GM23338 (cell line): ENCODE results near the gene EHD2. TPM values are rescaled to one million over a fixed set of nuclear protein-coding genes. Genes with fewer than 3 reads are reported as not detected.
A peak's percentile ranks its signal among the peaks of the same experiment; 100 is the strongest.

Source experiments
- ATAC-seq: fragments of 200-7000 bp; cut with Tn5 transposase; 3 replicates; pipeline ENCODE4 v1.9.1; 2020
- DNase-seq: peaks from one replicate; pipeline ENCODE4 v3.0.0-alpha.2; 2015; ENCODE audit warnings: low spot score
- H2AFZ ChIP-seq: fragments of 200-600 bp; sonication (generic); 2 replicates; pipeline ENCODE4 v1.8.0; 2016; ENCODE audit warnings: antibody characterized with exemption, mild to moderate bottlenecking, moderate library complexity
- H3F3A ChIP-seq: fragments of 200-600 bp; sonication (generic); replicated peaks from 2 replicates; pipeline ENCODE4 v1.8.0; 2017; ENCODE audit warnings: antibody characterized with exemption, mixed run types, low read depth
- H3K27ac ChIP-seq: fragments of 200-600 bp; sonication (generic); 2 replicates; pipeline ENCODE4 v1.6.1; 2016; ENCODE audit warnings: low read depth
- H3K27me3 ChIP-seq: fragments of 200-600 bp; sonication (generic); 2 replicates; pipeline ENCODE4 v1.8.0; 2016; ENCODE audit warnings: mild to moderate bottlenecking, mixed run types, moderate library complexity; ENCODE audit not compliant: insufficient read depth
- H3K36me3 ChIP-seq: fragments of 200-600 bp; sonication (generic); 2 replicates; pipeline ENCODE4 v1.8.0; 2016; ENCODE audit warnings: mild to moderate bottlenecking; ENCODE audit not compliant: insufficient read depth
- H3K4me1 ChIP-seq: fragments of 200-600 bp; sonication (generic); 2 replicates; pipeline ENCODE4 v1.8.0; 2016; ENCODE audit warnings: mild to moderate bottlenecking, moderate library complexity; ENCODE audit not compliant: insufficient read depth
- H3K4me2 ChIP-seq: fragments of 200-600 bp; sonication (generic); 2 replicates; pipeline ENCODE4 v1.7.1; 2017; ENCODE audit warnings: mixed run types
- H3K4me3 ChIP-seq: fragments of 200-600 bp; sonication (generic); 2 replicates; pipeline ENCODE4 v1.6.1; 2016; ENCODE audit warnings: mixed run types
- H3K79me2 ChIP-seq: fragments of 200-600 bp; sonication (generic); replicated peaks from 2 replicates; pipeline ENCODE4 v1.8.0; 2017; ENCODE audit warnings: mild to moderate bottlenecking; ENCODE audit not compliant: insufficient read depth
- H3K9me2 ChIP-seq: fragments of 200-600 bp; sonication (generic); 2 replicates; pipeline ENCODE4 v1.8.0; 2017; ENCODE audit not compliant: insufficient read depth
- H4K20me1 ChIP-seq: fragments of 200-600 bp; sonication (generic); replicated peaks from 2 replicates; pipeline ENCODE4 v1.8.0; 2017; ENCODE audit warnings: mild to moderate bottlenecking; ENCODE audit not compliant: insufficient read depth
- H3K27ac Mint-ChIP-seq: 2 replicates; pipeline ENCODE4 v1.8.0; 2020; ENCODE audit warnings: inconsistent platforms, mild to moderate bottlenecking, moderate library complexity, mixed read lengths
- H3K27me3 Mint-ChIP-seq: 3 replicates; pipeline ENCODE4 v1.8.0; 2022; ENCODE audit warnings: low read depth, mild to moderate bottlenecking, moderate library complexity, mixed read lengths, inconsistent platforms; ENCODE audit not compliant: insufficient read depth, poor library complexity
- H3K36me3 Mint-ChIP-seq: 3 replicates; pipeline ENCODE4 v1.8.0; 2021; ENCODE audit warnings: low read depth, mild to moderate bottlenecking, inconsistent platforms, moderate library complexity, mixed read lengths
- H3K4me1 Mint-ChIP-seq: 3 replicates; pipeline ENCODE4 v1.8.0; 2020; ENCODE audit warnings: mild to moderate bottlenecking, inconsistent platforms, mixed read lengths
- H3K4me3 Mint-ChIP-seq: 3 replicates; pipeline ENCODE4 v1.8.0; 2021; ENCODE audit warnings: moderate library complexity, mild to moderate bottlenecking, inconsistent platforms, mixed read lengths
- H3K9me3 Mint-ChIP-seq: 3 replicates; pipeline ENCODE4 v1.8.0; 2020; ENCODE audit warnings: moderate library complexity, mild to moderate bottlenecking, inconsistent platforms, mixed read lengths
- CREB1 ChIP-seq: fragments of 250-450 bp; sonication (Bioruptor Pico); IDR thresholded peaks from 2 replicates; pipeline ENCODE4 v1.5.0; 2020; ENCODE audit warnings: low read depth, mild to moderate bottlenecking, moderate library complexity
- ETS1 ChIP-seq: IDR thresholded peaks from 2 replicates; pipeline ENCODE4 v1.6.1; 2016; ENCODE audit warnings: antibody characterized with exemption
- EZH2 ChIP-seq: fragments of 200-600 bp; sonication (generic); IDR thresholded peaks from one replicate; pipeline ENCODE4 v1.8.0; 2017; ENCODE audit warnings: antibody characterized with exemption, mild to moderate bottlenecking, low read depth; ENCODE audit not compliant: unreplicated experiment
- EZH2phosphoT487 ChIP-seq: fragments of 200-600 bp; sonication (generic); IDR thresholded peaks from one replicate; pipeline ENCODE4 v1.8.1; 2018; ENCODE audit warnings: antibody characterized with exemption; ENCODE audit not compliant: unreplicated experiment
- JUNB ChIP-seq: IDR thresholded peaks from one replicate; pipeline ENCODE4 v1.6.1; 2016; ENCODE audit warnings: antibody characterized with exemption; ENCODE audit not compliant: unreplicated experiment
- NANOG ChIP-seq: IDR thresholded peaks from 2 replicates; pipeline ENCODE4 v1.6.1; 2016; ENCODE audit warnings: antibody characterized with exemption, borderline replicate concordance
- POLR2AphosphoS5 ChIP-seq: IDR thresholded peaks from 2 replicates; pipeline ENCODE4 v1.6.1; 2016; ENCODE audit warnings: antibody characterized with exemption, low read depth
- REST ChIP-seq: IDR thresholded peaks from one replicate; pipeline ENCODE4 v1.6.1; 2018; ENCODE audit warnings: antibody characterized with exemption; ENCODE audit not compliant: unreplicated experiment
- STAT1 ChIP-seq: IDR thresholded peaks from one replicate; pipeline ENCODE4 v1.6.1; 2016; ENCODE audit warnings: antibody characterized with exemption; ENCODE audit not compliant: unreplicated experiment
- ZNF114 ChIP-seq: fragments of 250-450 bp; sonication (Bioruptor Pico); IDR thresholded peaks from 2 replicates; pipeline ENCODE4 v1.5.0; 2020; ENCODE audit warnings: mild to moderate bottlenecking, moderate library complexity
- ZNF331 ChIP-seq: fragments of 250-450 bp; sonication (Bioruptor Pico); IDR thresholded peaks from 2 replicates; pipeline ENCODE4 v1.5.0; 2020; ENCODE audit warnings: low read depth, mild to moderate bottlenecking, moderate library complexity
- polyA plus RNA-seq: library from polyadenylated mRNA; unstranded; fragments of >200 nt; fragmentation: Nextera tagmentation; extraction: Ambion mirVana; gene quantifications from 2 replicates; pipeline ENCODE4 v1.2.1, GENCODE V29; 2016
- total RNA-seq: library from RNA; depleted of rRNA; stranded (reverse); fragments of >200 nt; shearing (Covaris generic); gene quantifications from 2 replicates; pipeline ENCODE4 v1.2.3, GENCODE V29; 2014
- TF ChIP-seq, protein P1 (sequence below): fragments of 250-450 bp; sonication (Bioruptor Pico); IDR thresholded peaks from 2 replicates; pipeline ENCODE4 v1.5.0; 2020; ENCODE audit warnings: mild to moderate bottlenecking, moderate library complexity
- TF ChIP-seq, protein P2 (sequence below), 2 experiments: fragments of 200-600 bp in 1 of 2; sonication (generic) in 1 of 2; conservative IDR thresholded peaks; 2 replicates each; pipeline versions ENCODE4 v1.5.1 to v1.6.1; 2016 to 2017; ENCODE audit warnings: antibody characterized with exemption in 2 of 2, low read depth in 2 of 2, mild to moderate bottlenecking in 2 of 2, moderate library complexity in 1 of 2

Gene EHD2
- total and polyA plus RNA-seq, 2 experiments from 2014 or later: 6.6 to 10.8 TPM

GRCh38 chr19:47687906-47688305 is 25.3 kb upstream of the EHD2 start:
- Mint-ChIP-seq H3K4me3 (no peak overlapping the region), H3K36me3 (peaks cover 33% of the 10 kb centered on the region), H3K27me3 (peaks cover 6% of the 10 kb centered on the region), H3K27ac (peak overlapping the region; percentile 56; the same call in 1 of the 2 replicates), H3K9me3 (no peaks in the 10 kb centered on the region), H3K4me1 (no peaks in the 10 kb centered on the region)
- H2AFZ ChIP-seq: no peak overlapping the region
- no peak overlapping the region for H3K4me3 ChIP-seq
- TF ChIP-seq ZNF331 (CRISPR knock-in tag) (no peak), EZH2phosphoT487 (no peak), NANOG (no peak), STAT1 (no peak), EZH2 (no peak), CREB1 (CRISPR knock-in tag) (no peak), ETS1 (no peak), REST (no peak), ZNF114 (CRISPR knock-in tag) (no peak), JUNB (no peak), POLR2AphosphoS5 (no peak)
- TF ChIP-seq, protein P1, sequence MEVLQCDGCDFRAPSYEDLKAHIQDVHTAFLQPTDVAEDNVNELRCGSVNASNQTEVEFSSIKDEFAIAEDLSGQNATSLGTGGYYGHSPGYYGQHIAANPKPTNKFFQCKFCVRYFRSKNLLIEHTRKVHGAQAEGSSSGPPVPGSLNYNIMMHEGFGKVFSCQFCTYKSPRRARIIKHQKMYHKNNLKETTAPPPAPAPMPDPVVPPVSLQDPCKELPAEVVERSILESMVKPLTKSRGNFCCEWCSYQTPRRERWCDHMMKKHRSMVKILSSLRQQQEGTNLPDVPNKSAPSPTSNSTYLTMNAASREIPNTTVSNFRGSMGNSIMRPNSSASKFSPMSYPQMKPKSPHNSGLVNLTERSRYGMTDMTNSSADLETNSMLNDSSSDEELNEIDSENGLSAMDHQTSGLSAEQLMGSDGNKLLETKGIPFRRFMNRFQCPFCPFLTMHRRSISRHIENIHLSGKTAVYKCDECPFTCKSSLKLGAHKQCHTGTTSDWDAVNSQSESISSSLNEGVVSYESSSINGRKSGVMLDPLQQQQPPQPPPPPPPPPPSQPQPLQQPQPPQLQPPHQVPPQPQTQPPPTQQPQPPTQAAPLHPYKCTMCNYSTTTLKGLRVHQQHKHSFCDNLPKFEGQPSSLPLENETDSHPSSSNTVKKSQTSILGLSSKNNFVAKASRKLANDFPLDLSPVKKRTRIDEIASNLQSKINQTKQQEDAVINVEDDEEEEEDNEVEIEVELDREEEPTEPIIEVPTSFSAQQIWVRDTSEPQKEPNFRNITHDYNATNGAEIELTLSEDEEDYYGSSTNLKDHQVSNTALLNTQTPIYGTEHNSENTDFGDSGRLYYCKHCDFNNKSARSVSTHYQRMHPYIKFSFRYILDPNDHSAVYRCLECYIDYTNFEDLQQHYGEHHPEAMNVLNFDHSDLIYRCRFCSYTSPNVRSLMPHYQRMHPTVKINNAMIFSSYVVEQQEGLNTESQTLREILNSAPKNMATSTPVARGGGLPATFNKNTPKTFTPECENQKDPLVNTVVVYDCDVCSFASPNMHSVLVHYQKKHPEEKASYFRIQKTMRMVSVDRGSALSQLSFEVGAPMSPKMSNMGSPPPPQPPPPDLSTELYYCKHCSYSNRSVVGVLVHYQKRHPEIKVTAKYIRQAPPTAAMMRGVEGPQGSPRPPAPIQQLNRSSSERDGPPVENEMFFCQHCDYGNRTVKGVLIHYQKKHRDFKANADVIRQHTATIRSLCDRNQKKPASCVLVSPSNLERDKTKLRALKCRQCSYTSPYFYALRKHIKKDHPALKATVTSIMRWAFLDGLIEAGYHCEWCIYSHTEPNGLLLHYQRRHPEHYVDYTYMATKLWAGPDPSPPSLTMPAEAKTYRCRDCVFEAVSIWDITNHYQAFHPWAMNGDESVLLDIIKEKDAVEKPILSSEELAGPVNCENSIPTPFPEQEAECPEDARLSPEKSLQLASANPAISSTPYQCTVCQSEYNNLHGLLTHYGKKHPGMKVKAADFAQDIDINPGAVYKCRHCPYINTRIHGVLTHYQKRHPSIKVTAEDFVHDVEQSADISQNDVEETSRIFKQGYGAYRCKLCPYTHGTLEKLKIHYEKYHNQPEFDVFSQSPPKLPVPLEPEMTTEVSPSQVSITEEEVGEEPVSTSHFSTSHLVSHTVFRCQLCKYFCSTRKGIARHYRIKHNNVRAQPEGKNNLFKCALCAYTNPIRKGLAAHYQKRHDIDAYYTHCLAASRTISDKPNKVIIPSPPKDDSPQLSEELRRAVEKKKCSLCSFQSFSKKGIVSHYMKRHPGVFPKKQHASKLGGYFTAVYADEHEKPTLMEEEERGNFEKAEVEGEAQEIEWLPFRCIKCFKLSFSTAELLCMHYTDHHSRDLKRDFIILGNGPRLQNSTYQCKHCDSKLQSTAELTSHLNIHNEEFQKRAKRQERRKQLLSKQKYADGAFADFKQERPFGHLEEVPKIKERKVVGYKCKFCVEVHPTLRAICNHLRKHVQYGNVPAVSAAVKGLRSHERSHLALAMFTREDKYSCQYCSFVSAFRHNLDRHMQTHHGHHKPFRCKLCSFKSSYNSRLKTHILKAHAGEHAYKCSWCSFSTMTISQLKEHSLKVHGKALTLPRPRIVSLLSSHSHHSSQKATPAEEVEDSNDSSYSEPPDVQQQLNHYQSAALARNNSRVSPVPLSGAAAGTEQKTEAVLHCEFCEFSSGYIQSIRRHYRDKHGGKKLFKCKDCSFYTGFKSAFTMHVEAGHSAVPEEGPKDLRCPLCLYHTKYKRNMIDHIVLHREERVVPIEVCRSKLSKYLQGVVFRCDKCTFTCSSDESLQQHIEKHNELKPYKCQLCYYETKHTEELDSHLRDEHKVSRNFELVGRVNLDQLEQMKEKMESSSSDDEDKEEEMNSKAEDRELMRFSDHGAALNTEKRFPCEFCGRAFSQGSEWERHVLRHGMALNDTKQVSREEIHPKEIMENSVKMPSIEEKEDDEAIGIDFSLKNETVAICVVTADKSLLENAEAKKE (CRISPR knock-in tag): no peak
- TF ChIP-seq, protein P2, sequence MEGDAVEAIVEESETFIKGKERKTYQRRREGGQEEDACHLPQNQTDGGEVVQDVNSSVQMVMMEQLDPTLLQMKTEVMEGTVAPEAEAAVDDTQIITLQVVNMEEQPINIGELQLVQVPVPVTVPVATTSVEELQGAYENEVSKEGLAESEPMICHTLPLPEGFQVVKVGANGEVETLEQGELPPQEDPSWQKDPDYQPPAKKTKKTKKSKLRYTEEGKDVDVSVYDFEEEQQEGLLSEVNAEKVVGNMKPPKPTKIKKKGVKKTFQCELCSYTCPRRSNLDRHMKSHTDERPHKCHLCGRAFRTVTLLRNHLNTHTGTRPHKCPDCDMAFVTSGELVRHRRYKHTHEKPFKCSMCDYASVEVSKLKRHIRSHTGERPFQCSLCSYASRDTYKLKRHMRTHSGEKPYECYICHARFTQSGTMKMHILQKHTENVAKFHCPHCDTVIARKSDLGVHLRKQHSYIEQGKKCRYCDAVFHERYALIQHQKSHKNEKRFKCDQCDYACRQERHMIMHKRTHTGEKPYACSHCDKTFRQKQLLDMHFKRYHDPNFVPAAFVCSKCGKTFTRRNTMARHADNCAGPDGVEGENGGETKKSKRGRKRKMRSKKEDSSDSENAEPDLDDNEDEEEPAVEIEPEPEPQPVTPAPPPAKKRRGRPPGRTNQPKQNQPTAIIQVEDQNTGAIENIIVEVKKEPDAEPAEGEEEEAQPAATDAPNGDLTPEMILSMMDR (conservative IDR thresholded peaks at IDR 0.05; ENCODE audit: low read depth in 2 of 2): no peak
- no peaks in the 10 kb centered on the region for H3K36me3 ChIP-seq
- ATAC-seq (no peak), DNase-seq (no peak)
- no peaks in the 10 kb centered on the region for H3K27me3 ChIP-seq
- H3K79me2 ChIP-seq: no peaks in the 10 kb centered on the region
- no peaks in the 10 kb centered on the region for H3K9me2 ChIP-seq
- no peaks in the 10 kb centered on the region for H3K4me1 ChIP-seq
- no peak overlapping the region for H3K4me2 ChIP-seq
- peaks cover 2% of the 10 kb centered on the region; the same call in 1 of the 2 replicates for H4K20me1 ChIP-seq
- 0 out of 2 replicates have a peak, but pooled peaks cover 2% of the 10 kb centered on the region for H3F3A ChIP-seq
- no peak overlapping the region for H3K27ac ChIP-seq
